Measurements from ENCODE around the gene KLHDC1.
A peak's percentile ranks its signal among the peaks of the same experiment; 100 is the strongest.
"Not testable (repeated sequence)": the region's sequence is repeated elsewhere in the genome, so short reads cannot be mapped to it uniquely, and the experiment has no call there.

Gene KLHDC1

GRCh38 chr14:49732896-49733295 lies 40.0 kb downstream of the KLHDC1 start:
- DNase-seq: no peak

GRCh38 chr14:49733836-49734235 lies 40.9 kb downstream of the KLHDC1 start:
- no peak for DNase-seq

- DNase-seq: not testable (repeated sequence)
Measured at GRCh38 chr14:49735669-49736068, 42.7 kb downstream of the KLHDC1 start.

GRCh38 chr14:49745191-49745590 lies 52.3 kb downstream of the KLHDC1 start:
- DNase-seq: no peak

GRCh38 chr14:49746476-49746875 lies 53.6 kb downstream of the KLHDC1 start:
- not testable (repeated sequence) for DNase-seq

GRCh38 chr14:49754570-49755097 lies 61.7 kb downstream of the KLHDC1 start:
- no peak for DNase-seq

GRCh38 chr14:49755378-49755777 lies 62.5 kb downstream of the KLHDC1 start:
- DNase-seq: no peak

GRCh38 chr14:49761839-49762551 lies 69.1 kb downstream of the KLHDC1 start:
- DNase-seq: no peak

- DNase-seq: peak; percentile 43
Measured at GRCh38 chr14:49766839-49767238, 73.9 kb downstream of the KLHDC1 start.

GRCh38 chr14:49767270-49767570 lies 74.3 kb downstream of the KLHDC1 start:
- DNase-seq: no peak

- peak; percentile 94 for DNase-seq
Measured at GRCh38 chr14:49767571-49768300, 74.8 kb downstream of the KLHDC1 start, which contains the start of gene KLHDC2. Gene KLHDC2 (plus strand): TSS chr14:49768153. CDS start chr14:49768469, 316 bp downstream.

GRCh38 chr14:49768301-49769121 lies 75.6 kb downstream of the KLHDC1 start:
- peak; percentile 72 for DNase-seq

- no peak for DNase-seq
Measured at GRCh38 chr14:49769171-49769570, 76.3 kb downstream of the KLHDC1 start.

GRCh38 chr14:49769581-49770211 lies 76.8 kb downstream of the KLHDC1 start:
- peak; percentile 61 for DNase-seq

GRCh38 chr14:49770212-49770817 lies 77.4 kb downstream of the KLHDC1 start:
- DNase-seq: peak; percentile 55

- DNase-seq: not testable (repeated sequence)
Measured at GRCh38 chr14:49771691-49772090, 78.8 kb downstream of the KLHDC1 start.

- no peak for DNase-seq
Measured at GRCh38 chr14:49774106-49774505, 81.2 kb downstream of the KLHDC1 start.

- no peak for DNase-seq
Measured at GRCh38 chr14:49778421-49778820, 85.5 kb downstream of the KLHDC1 start.

GRCh38 chr14:49781040-49781439 lies 88.1 kb downstream of the KLHDC1 start:
- DNase-seq: not testable (repeated sequence)

- no peak for DNase-seq
Measured at GRCh38 chr14:49783394-49784014, 90.6 kb downstream of the KLHDC1 start.

GRCh38 chr14:49786315-49786714 lies 93.4 kb downstream of the KLHDC1 start:
- no peak for DNase-seq

- DNase-seq: no peak
Measured at GRCh38 chr14:49792618-49793017, 99.7 kb downstream of the KLHDC1 start.
